ENCODE results near the gene ZCCHC14.
"Not testable (repeated sequence)": the region's sequence is repeated elsewhere in the genome, so short reads cannot be mapped to it uniquely, and the experiment has no call there.

ZCCHC14 gene

GRCh38 chr16:87524407-87524806 lies 31.6 kb upstream of the ZCCHC14 start:
- no peak for DNase-seq (ENCODE audit: low read depth, low spot score)

GRCh38 chr16:87523605-87524004 lies 30.8 kb upstream of the ZCCHC14 start:
- not testable (repeated sequence) for DNase-seq (ENCODE audit: low read depth, low spot score)

GRCh38 chr16:87521764-87522163 lies 28.9 kb upstream of the ZCCHC14 start:
- not testable (repeated sequence) for DNase-seq (ENCODE audit: low read depth, low spot score)

- DNase-seq (ENCODE audit: low read depth, low spot score) = not testable (repeated sequence)
Observed at GRCh38 chr16:87519170-87519569, 26.3 kb upstream of the ZCCHC14 start.

DNA sequence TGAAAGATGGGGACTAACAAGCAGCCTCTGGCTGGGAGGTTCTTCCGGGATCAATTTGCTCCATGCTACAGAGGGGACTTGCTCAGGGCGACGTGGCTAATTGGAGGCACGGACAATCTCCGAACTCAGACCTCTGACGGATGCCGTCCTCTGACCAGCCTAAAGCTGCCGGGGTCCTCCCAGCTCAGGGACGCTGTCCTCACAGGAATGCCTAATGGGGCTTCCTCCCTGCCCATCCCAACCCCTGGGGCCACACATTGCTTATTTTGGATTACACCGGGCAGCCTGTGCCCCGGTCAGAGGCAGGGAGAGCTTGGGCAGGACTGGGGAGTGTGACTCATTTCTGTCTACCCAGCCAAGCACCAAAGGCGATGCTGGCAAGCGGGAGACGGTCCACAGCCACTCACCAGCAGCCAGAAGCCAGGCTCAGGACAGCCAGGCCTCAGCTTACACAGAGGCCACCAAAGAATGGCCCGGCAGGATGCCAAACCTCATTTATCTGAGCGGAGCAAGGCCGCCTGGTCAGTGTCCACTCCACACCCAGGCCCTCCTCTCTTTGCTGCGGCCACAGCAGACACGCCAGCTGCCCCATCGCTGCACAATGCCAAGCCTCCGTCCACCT lies 25.7 kb upstream of the ZCCHC14 start:
- DNase-seq (ENCODE audit: low read depth, low spot score) = not testable (repeated sequence)

- DNase-seq (ENCODE audit: low read depth, low spot score) = not testable (repeated sequence)
Observed at GRCh38 chr16:87517610-87518429, 25.0 kb upstream of the ZCCHC14 start.

GRCh38 chr16:87516361-87516760 lies 23.5 kb upstream of the ZCCHC14 start:
- no peak for DNase-seq (ENCODE audit: low read depth, low spot score)

DNA sequence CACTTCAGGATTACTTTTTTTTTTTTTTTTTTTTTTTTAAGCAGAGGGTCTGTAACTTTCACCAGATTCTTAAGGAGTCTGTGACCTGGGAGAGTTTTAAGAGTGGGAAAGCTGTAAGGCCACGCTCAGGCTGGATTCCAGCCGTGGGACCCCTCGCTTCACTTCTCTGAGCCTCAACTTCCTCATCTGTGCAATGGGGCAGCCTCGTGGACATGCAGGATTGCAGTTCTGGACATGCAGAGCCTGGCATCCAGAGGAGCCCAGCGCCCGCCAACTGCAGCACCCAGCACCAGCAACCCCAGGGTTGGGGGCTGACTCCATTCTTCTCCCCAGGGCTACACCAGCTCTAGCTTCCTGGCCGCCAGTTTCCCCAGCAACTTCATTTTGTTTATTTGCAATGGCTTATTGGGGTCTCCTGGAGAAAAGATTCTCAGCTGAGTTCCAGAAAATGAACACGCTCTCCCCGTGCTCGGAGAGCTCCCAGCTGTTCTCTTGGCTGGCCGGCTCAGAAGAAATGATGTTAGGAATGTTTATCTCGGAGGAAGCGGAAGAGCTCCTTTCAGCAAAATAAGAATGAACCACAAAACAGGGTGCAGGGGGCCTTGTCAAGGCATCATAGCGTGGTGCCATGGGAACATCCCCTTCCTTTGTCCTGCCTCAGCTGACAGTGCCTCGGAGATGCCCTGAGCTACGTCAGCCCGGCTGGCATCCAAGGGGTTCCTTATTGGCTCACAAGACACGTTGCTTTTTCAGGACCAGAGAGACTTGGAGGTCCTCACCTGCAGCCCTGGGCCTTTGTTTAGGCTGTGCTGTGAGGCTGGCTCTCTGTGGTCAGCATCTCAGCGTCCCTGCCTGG lies 22.9 kb upstream of the ZCCHC14 start:
- no peak for DNase-seq (ENCODE audit: low read depth, low spot score)

- not testable (repeated sequence) for DNase-seq (ENCODE audit: low read depth, low spot score)
Observed at GRCh38 chr16:87509778-87510177, 17.0 kb upstream of the ZCCHC14 start.

- DNase-seq (ENCODE audit: low read depth, low spot score) = no peak
Observed at GRCh38 chr16:87507351-87508069, 14.7 kb upstream of the ZCCHC14 start.

- no peak for DNase-seq (ENCODE audit: low read depth, low spot score)
Observed at GRCh38 chr16:87506423-87507350, 13.9 kb upstream of the ZCCHC14 start.

GRCh38 chr16:87505834-87506233 lies 13.0 kb upstream of the ZCCHC14 start:
- DNase-seq (ENCODE audit: low read depth, low spot score) = no peak

- DNase-seq (ENCODE audit: low read depth, low spot score) = not testable (repeated sequence)
Observed at GRCh38 chr16:87503232-87503937, 10.6 kb upstream of the ZCCHC14 start.

- no peak for DNase-seq (ENCODE audit: low read depth, low spot score)
Observed at GRCh38 chr16:87502308-87502969, 9.6 kb upstream of the ZCCHC14 start.

GRCh38 chr16:87501117-87501516 lies 8.3 kb upstream of the ZCCHC14 start:
- no peak for DNase-seq (ENCODE audit: low read depth, low spot score)

- DNase-seq (ENCODE audit: low read depth, low spot score) = no peak
Observed at GRCh38 chr16:87499189-87499486, 6.3 kb upstream of the ZCCHC14 start.

DNA sequence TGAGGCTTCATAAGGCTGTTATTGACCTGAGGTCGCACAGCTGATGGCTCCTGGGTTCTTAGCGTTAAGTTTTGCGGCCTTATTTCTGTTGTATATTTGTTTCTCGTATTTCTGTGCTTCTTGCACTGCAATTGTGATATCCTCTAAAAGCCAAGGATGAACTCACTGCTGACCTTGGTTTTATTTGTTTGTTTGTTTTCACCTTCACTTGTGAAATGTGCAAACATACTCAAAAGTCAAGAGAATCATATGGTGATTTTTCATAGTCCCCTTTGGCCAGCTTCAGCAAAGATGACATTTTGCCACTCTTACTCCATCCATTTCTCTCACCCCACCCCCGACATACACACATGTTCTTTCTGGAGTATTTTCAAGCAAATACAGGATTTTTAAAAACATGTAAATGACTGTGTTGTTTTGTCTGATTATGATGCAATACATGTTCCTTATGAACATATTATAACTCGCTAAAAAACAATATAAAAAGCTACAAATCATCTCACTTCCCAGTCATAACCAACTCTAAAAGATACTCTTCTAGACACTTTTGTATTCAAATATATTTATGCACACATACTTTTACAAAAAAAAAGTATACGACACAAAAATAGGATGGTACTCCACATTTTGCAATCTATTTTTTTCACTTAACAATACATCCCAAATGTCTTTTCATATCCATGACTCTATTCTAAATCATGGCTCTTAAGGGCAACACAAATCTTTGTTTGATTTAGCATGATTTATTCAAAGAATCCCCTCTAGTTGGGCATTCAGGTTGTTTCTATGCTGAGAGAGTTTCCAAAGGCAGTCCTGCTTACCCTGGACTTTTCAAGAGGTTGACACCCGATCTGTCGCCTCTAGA lies 5.7 kb upstream of the ZCCHC14 start:
- no peak for DNase-seq (ENCODE audit: low read depth, low spot score)

DNA sequence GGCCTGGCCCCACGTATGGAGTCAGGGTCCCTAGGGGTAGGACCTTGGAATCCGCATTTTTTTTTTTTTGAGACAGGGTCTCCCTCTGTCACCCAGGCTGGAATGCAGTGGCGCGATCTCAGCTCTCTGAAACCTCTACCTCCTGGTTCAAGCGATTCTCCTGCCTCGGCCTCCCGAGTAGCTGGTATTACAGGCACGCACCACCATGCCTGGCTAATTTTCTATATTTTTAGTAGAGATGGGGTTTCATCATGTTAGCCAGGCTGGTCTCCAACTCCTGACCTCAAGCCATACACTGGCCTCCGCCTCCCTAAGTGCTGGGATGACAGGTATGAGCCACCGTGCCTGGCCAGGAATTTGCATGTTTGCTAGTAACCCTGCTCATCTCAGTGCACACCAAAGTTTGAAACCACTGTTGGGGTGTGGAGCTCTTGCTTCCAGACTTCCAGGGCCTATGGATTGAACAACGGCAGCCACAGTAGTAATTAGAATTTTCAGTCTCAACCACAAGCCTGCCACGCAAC lies 5.0 kb upstream of the ZCCHC14 start:
- not testable (repeated sequence) for DNase-seq (ENCODE audit: low read depth, low spot score)

Measured in activated naive CD8-positive, alpha-beta T cell treated with anti-CD3 and anti-CD28 coated beads, Interleukin-2, amount 50 U/mL, for 16 hours (primary cell).